NCI-H2171 (cell line): Measurements from ENCODE around the gene NPTXR.

Source experiments
- DNase-seq: peaks from one replicate; lab custom pipeline; 2025; lab: John Stamatoyannopoulos, UW

NPTXR gene

DNA sequence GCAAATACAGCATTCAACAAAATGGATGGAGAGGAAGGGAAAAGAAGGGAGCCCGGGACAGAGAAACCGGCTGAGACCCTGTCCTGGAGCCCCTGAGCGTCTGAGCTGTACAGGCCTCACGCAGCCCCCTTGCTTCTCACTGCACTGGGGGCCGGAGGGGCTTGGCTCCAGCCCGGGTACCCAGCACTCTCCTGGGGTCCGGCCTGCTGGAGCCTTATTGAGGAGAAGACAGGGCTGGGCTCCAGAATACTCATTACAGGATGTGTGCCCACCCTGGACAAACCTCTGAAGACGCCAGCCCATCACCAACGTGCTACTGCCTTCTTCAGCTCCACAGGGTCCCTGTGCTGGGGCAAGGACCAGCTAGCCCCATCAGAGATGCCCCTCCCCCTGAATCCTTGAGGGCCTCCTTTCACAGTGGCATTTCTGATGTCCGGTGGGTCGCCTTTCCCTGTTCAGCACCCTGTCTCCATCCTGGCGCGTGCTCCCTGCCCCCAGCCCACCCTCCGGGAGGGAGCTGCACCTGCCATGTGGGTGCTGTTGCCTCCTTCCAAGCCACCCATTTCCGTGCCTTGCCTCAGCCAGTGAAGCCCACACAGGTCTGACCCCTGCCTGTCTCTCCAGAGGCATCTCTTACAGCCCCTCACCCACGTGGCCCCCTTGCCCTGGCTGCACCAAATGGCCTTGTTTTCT is 73.4 kb downstream of the NPTXR start:
- no peak for DNase-seq
